Measurements from ENCODE around the gene DOCK2. TPM values are rescaled to one million over a fixed set of nuclear protein-coding genes. Genes with fewer than 3 reads are reported as not detected.
"Not testable (repeated sequence)": the region's sequence is repeated elsewhere in the genome, so short reads cannot be mapped to it uniquely, and the experiment has no call there.

Gene DOCK2
- total RNA-seq, 2 experiments from 2014 or later = 266 to 275 TPM

DNA sequence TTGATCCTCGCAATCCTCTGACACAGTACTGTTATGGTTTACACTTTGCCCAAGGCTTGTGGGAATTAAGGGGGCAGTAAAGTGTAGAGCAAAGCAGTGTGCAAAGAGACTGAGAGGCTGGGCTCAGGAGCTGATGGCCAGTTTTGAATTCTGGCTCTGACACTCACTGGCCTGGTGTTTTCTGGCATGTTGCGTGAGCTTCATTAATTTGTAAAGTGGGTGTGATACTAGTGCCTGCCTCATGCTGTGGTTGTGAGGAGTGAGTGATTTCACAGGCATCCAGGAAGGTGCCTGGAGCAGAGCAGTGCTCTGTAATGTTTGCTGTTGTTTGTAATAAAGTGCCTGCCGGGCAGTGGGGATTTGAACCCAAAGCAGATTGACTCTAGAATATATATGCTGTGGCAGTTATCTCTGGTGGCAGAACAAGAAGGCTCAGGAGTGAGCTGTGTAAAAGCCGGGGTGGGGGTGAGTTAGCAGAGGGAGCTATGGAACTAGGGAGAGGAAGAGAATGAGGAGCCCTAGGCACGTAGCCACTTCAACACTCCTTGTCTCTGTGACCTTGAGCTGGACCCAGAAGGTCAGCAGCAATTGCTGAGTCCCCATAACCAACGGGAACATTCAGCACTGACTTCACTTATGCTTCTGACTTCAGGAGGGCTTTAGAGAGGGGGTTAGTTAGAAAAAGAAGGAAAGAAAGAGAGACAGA lies 108.5 kb downstream of the DOCK2 start:
- peaks cover 50% of the 10 kb centered on the region for H3K36me3 Mint-ChIP-seq
- no peak overlapping the region for H3K27ac Mint-ChIP-seq

GRCh38 chr5:169746147-169746694 lies 109.1 kb downstream of the DOCK2 start:
- POLR2A ChIA-PET = no interaction called here
- H3K27ac Mint-ChIP-seq = no peak overlapping the region
- ATAC-seq (ENCODE audit: low read depth) (no peak), DNase-seq (no peak)
- H3K4me1 Mint-ChIP-seq = peaks cover 6% of the 10 kb centered on the region
- no peaks in the 10 kb centered on the region for H3K9me3 Mint-ChIP-seq
- H3K27me3 Mint-ChIP-seq = no peaks in the 10 kb centered on the region
- peaks cover 51% of the 10 kb centered on the region for H3K36me3 Mint-ChIP-seq
- no peak overlapping the region for H3K4me3 Mint-ChIP-seq

More for the DNA sequence above, 108.5 kb downstream of the DOCK2 start:
- Mint-ChIP-seq H3K4me3 (no peak overlapping the region), H3K9me3 (no peaks in the 10 kb centered on the region), H3K4me1 (peaks cover 2% of the 10 kb centered on the region), H3K27me3 (no peaks in the 10 kb centered on the region)
- POLR2A ChIA-PET = no interaction called here
- DNase-seq (no peak), ATAC-seq (ENCODE audit: low read depth) (no peak)

DNA sequence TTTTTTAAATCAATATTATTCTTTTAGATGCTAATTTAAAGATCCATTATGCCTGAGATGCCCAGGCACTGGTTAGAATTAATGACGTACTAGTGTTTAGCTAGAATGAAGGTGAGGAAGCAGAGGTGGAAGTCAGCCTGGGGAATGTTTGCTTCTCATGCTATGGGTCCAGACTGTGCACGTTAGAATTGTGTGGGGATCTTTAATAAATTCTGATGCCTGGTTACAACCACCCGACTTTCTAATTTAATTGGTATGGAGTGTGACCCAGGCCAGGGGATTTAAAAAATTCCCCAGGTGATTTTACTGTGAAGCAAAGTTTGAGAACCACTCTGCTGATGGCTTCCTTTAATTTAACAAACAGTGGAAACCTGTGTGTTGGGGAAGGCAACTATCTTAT lies 111.1 kb downstream of the DOCK2 start:
- Mint-ChIP-seq H3K4me1 (peaks cover 18% of the 10 kb centered on the region), H3K4me3 (no peak overlapping the region), H3K27me3 (no peaks in the 10 kb centered on the region), H3K9me3 (no peaks in the 10 kb centered on the region), H3K36me3 (peaks cover 52% of the 10 kb centered on the region), H3K27ac (no peak overlapping the region)
- DNase-seq = no peak
- ATAC-seq (ENCODE audit: low read depth) = no peak
- POLR2A ChIA-PET = no interaction called here

- Mint-ChIP-seq H3K9me3 (no peaks in the 10 kb centered on the region), H3K4me3 (no peak overlapping the region), H3K36me3 (peaks cover 55% of the 10 kb centered on the region), H3K27me3 (no peaks in the 10 kb centered on the region), H3K4me1 (peaks cover 18% of the 10 kb centered on the region), H3K27ac (no peak overlapping the region)
- ATAC-seq (ENCODE audit: low read depth) (no peak), DNase-seq (no peak)
- POLR2A ChIA-PET = no interaction called here
These were observed 112.2 kb downstream of the DOCK2 start for GRCh38 chr5:169749295-169749694.

GRCh38 chr5:169751490-169751889 lies 114.4 kb downstream of the DOCK2 start:
- H3K27ac Mint-ChIP-seq = peak overlapping the region; percentile 7
- no peaks in the 10 kb centered on the region for H3K9me3 Mint-ChIP-seq
- POLR2A ChIA-PET = no interaction called here
- peaks cover 18% of the 10 kb centered on the region for H3K4me1 Mint-ChIP-seq
- H3K27me3 Mint-ChIP-seq = no peaks in the 10 kb centered on the region
- no peak for DNase-seq
- peaks cover 43% of the 10 kb centered on the region for H3K36me3 Mint-ChIP-seq
- ATAC-seq (ENCODE audit: low read depth) = no peak
- H3K4me3 Mint-ChIP-seq = no peak overlapping the region

GRCh38 chr5:169752566-169752965 lies 115.5 kb downstream of the DOCK2 start:
- H3K27me3 Mint-ChIP-seq; H3K27ac Mint-ChIP-seq; DNase-seq; H3K4me3 Mint-ChIP-seq; H3K9me3 Mint-ChIP-seq; POLR2A ChIA-PET; ATAC-seq (ENCODE audit: low read depth): not testable (repeated sequence)
- H3K4me1 Mint-ChIP-seq = peaks cover 18% of the 10 kb centered on the region
- peaks cover 44% of the 10 kb centered on the region for H3K36me3 Mint-ChIP-seq

- Mint-ChIP-seq H3K36me3 (peaks cover 41% of the 10 kb centered on the region), H3K27ac (no peak overlapping the region), H3K27me3 (no peaks in the 10 kb centered on the region), H3K4me1 (peaks cover 18% of the 10 kb centered on the region), H3K4me3 (no peak overlapping the region), H3K9me3 (no peaks in the 10 kb centered on the region)
- POLR2A ChIA-PET = interaction anchor here (0.5 kb wide), 1 partner anchor 73 kb away, joined by 3 read pairs; no protein-coding TSS in a partner anchor
- ATAC-seq (ENCODE audit: low read depth) (no peak), DNase-seq (no peak)
These were observed 116.7 kb downstream of the DOCK2 start for GRCh38 chr5:169753795-169754194.

GRCh38 chr5:169754737-169755136 lies 117.7 kb downstream of the DOCK2 start:
- no peak overlapping the region for H3K4me3 Mint-ChIP-seq
- no peaks in the 10 kb centered on the region for H3K27me3 Mint-ChIP-seq
- POLR2A ChIA-PET = no interaction called here
- no peaks in the 10 kb centered on the region for H3K9me3 Mint-ChIP-seq
- DNase-seq = no peak
- H3K27ac Mint-ChIP-seq = no peak overlapping the region
- ATAC-seq (ENCODE audit: low read depth) = no peak
- peaks cover 36% of the 10 kb centered on the region for H3K36me3 Mint-ChIP-seq
- H3K4me1 Mint-ChIP-seq = peaks cover 20% of the 10 kb centered on the region

GRCh38 chr5:169756071-169756765 lies 119.1 kb downstream of the DOCK2 start:
- Mint-ChIP-seq H3K36me3 (peaks cover 27% of the 10 kb centered on the region), H3K9me3 (no peaks in the 10 kb centered on the region), H3K27me3 (no peaks in the 10 kb centered on the region), H3K4me1 (peaks cover 14% of the 10 kb centered on the region), H3K4me3 (no peak overlapping the region), H3K27ac (no peak overlapping the region)
- POLR2A ChIA-PET = no interaction called here
- ATAC-seq (ENCODE audit: low read depth) (no peak), DNase-seq (no peak)

- ATAC-seq (ENCODE audit: low read depth) = no peak
- Mint-ChIP-seq H3K27me3 (no peaks in the 10 kb centered on the region), H3K4me1 (peaks cover 6% of the 10 kb centered on the region), H3K9me3 (no peaks in the 10 kb centered on the region), H3K36me3 (peaks cover 26% of the 10 kb centered on the region), H3K4me3 (no peak overlapping the region), H3K27ac (no peak overlapping the region)
- POLR2A ChIA-PET = no interaction called here
- no peak for DNase-seq
These were observed 119.9 kb downstream of the DOCK2 start for GRCh38 chr5:169757016-169757415.

DNA sequence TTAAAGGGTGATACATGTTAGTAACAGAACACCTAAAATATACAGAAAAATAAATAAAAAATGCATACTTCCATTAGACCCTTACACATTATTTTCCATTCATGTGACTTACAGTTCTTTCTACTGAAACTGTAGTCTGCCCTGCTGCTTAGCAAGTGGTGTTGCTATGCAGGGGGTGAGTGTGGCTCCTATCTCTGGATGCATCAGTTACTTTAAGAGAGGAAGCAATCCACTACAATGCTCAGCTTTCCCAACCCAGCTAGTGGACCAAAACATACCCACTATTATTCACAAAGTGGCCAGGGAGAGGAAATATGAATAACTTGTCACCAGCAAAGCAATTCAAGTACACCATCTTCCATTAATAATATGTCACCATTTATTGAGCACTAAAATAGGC lies 121.8 kb downstream of the DOCK2 start:
- POLR2A ChIA-PET = no interaction called here
- Mint-ChIP-seq H3K27ac (no peak overlapping the region), H3K27me3 (no peaks in the 10 kb centered on the region), H3K36me3 (peaks cover 31% of the 10 kb centered on the region), H3K4me1 (peaks cover 2% of the 10 kb centered on the region), H3K4me3 (no peak overlapping the region), H3K9me3 (no peaks in the 10 kb centered on the region)
- ATAC-seq (ENCODE audit: low read depth) (no peak), DNase-seq (no peak)

DNA sequence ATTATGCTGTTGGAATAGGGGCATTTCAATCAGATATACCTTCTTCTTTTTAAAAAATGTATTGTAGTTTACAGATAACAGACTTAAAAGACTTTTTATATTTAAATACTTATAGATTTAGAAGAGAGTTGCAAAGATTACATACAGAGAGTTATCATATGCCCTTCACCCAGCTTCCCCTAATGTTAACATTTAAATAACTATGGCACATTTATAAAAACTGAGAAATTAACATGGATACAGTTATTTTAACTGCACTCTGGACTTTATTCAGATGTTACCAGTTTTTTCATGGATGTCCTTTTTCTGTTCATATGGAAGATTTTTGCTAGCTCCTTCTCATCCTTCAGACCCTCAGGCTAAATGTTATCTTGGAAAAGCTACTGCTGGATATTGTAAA lies 123.2 kb downstream of the DOCK2 start:
- Mint-ChIP-seq H3K4me1 (peaks cover 2% of the 10 kb centered on the region), H3K36me3 (peaks cover 39% of the 10 kb centered on the region), H3K4me3 (no peak overlapping the region), H3K9me3 (no peaks in the 10 kb centered on the region), H3K27ac (no peak overlapping the region), H3K27me3 (no peaks in the 10 kb centered on the region)
- ATAC-seq (ENCODE audit: low read depth) (no peak), DNase-seq (no peak)
- POLR2A ChIA-PET = no interaction called here

GRCh38 chr5:169762338-169763095 lies 125.4 kb downstream of the DOCK2 start:
- H3K4me3 Mint-ChIP-seq = no peak overlapping the region
- DNase-seq = no peak
- no peak for ATAC-seq (ENCODE audit: low read depth)
- H3K27ac Mint-ChIP-seq = no peak overlapping the region
- H3K36me3 Mint-ChIP-seq = peaks cover 48% of the 10 kb centered on the region
- no peaks in the 10 kb centered on the region for H3K27me3 Mint-ChIP-seq
- peaks cover 7% of the 10 kb centered on the region for H3K4me1 Mint-ChIP-seq
- POLR2A ChIA-PET = no interaction called here
- H3K9me3 Mint-ChIP-seq = no peaks in the 10 kb centered on the region

All from activated naive CD8-positive, alpha-beta T cell treated with anti-CD3 and anti-CD28 coated beads, Interleukin-2, amount 10 ng/mL, durations not matched to agents 7 days and 5 days (primary cell).